RPMI8226 (cell line): ENCODE results near the gene GIGYF1.
"Not testable (repeated sequence)": the region's sequence is repeated elsewhere in the genome, so short reads cannot be mapped to it uniquely, and the experiment has no call there.

ENCODE experiments used
- DNase-seq: peaks from one replicate; pipeline ENCODE4 v3.0.0-alpha.2; 2015

Gene GIGYF1

DNA sequence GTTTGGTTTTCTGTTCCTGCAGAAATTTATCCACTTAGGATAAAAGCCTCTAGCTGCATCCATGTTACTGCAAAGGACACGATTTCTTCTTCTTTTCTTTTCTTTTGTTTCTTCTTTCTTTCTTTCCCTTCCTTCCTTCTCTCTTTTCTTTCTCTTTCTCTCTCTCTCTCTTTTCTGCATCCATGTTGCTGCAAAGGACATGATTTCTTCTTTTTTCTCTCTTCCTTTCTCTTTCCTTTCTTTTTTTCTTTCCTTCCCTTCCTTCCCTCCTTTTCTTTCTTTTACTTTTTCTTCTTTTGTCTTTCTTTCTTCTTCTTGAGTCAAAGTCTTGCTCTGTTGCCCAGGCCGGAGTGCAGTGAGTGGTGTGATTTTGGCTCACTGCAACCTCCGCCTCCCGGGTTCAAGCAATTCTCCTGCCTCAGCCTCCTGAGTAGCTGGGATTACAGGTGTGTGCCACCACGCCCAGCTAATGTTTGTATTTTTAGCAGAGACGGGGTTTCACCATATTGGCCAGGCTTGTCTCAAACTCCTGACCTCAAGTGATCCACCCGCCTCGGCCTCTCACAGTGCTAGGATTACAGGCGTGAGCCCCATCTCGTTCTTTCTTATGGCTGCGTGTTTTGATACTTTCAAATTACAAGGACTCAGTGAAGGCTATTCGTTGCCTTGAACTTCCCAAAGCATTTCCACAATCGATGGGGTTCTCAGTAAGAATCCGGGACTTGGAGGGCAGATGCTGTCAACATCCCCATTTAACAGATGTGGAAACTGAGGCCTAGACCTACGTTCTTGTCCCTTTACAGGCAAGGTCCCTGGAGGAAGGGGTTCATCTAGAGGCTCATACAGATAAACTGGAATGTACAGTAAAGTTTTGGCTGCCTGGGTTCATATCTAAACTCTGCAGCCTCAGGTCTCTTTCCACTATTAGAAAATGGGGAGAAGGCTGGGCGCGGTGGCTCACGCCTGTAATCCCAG lies 22.4 kb downstream of the GIGYF1 start:
- DNase-seq, result no peak

DNA sequence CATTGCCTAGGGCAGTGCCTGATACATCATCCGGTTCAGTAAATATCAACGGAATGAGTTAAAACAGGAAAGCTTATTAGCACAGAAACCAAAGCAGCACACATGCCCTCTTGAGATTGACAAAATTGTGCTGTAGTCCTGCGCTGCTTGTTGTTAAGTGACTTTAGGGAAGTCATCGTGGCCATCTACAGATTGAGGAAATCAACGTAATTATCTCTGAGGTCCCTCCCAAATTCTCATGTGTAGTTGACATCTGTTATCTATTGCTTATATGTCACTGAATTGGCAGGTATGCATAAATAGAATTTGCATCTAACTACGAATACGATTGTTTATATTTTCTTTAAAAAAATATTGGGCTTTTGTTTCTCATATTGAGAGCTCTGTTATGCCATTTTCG lies 24.0 kb downstream of the GIGYF1 start:
- no peak for DNase-seq

DNA sequence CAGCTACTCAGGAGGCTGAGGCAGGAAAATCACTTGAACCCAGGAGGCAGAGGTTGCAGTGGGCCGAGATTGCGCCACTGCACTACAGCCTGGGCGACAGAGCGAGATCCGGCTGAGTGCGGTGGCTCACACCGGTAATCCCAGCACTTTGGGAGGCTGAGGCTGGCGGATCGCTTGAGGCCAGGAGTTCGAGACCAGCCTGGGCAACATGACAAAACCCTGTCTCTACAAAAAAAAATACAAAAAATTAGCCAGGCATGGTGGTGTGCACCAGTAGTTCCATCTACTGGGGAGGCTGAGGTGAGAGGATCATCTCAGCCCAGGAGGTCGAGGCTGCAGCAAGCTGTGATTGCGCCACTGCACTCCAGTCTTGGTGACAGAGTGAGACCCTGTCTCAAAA lies 24.9 kb downstream of the GIGYF1 start:
- not testable (repeated sequence) for DNase-seq

DNA sequence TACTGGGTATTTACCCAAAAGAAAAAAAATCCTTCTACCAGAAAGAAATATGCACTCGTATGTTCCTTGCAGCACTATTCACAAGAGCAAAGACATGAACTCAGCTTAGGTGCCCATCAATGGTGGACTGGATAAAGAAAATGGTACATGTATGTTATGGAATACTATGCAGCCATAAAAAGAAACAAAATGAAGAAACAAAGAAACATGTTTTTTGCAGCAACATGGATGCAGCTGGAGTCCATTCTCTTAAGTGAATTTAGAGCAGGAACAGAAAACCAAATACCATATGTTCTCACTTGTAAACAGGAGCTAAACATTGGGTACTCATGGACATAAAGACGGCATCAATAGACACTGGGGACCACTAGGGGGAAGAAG lies 26.0 kb downstream of the GIGYF1 start:
- DNase-seq, result no peak

DNA sequence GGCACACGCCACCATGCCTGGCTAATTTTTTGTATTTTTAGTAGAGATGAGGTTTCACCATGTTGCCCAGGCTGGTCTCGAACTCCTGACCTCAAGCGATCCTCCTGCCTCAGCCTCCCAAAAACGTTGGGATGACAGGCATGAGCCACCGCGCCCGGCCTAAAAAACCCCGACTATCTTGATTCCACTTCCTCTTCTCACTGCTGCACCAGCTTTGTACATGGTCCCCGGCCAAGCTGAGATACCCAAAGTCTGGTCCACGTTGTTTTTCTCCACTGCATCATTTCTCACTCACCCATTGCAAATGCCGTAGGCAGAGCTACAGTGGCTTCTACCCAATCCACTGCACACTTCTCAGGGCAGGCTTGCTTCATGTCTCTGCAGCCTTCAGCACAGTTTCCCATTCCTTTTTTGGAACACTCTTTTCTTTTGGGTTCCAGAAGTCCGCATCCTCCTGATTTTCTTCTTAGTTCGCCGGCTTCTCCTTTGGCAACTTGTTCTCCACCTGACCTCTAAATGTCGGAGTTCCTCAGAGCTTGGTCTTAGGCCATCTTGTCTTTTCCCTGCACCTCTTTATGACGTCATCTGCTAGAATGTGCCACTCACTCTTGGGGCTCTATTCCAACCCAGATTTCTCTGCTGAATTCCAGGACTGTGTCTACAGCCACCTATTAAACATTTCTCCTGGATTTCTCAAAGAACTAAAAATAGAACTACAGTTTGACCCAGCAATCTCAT lies 26.6 kb downstream of the GIGYF1 start:
- peak; percentile 54 for DNase-seq

DNA sequence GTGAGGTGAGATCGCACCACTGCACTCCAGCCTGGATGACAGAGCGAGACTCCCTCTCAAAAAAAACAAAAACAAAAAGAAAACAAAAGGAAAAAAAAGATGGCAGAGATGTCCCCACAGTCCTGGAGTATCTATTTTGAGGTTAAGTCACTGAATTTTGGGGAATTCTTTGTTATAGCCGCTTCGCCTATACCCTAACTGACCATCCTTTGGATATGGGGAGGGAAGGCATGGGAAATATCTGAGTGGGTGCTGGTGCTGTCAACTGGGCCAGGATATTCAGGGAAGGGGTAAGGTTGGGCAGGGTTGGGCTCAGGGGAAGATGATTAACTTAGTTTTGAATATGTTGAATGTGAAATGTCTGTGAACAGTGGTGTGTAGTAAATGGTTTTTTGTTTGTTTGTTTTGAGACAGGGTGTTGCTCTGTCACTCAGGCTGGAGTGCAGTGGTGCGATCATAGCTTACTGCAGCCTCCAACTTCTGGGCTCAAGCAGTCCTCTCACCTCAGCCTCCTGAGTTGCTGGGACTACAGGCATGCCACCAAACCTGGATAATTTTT lies 28.8 kb downstream of the GIGYF1 start:
- no peak for DNase-seq

DNA sequence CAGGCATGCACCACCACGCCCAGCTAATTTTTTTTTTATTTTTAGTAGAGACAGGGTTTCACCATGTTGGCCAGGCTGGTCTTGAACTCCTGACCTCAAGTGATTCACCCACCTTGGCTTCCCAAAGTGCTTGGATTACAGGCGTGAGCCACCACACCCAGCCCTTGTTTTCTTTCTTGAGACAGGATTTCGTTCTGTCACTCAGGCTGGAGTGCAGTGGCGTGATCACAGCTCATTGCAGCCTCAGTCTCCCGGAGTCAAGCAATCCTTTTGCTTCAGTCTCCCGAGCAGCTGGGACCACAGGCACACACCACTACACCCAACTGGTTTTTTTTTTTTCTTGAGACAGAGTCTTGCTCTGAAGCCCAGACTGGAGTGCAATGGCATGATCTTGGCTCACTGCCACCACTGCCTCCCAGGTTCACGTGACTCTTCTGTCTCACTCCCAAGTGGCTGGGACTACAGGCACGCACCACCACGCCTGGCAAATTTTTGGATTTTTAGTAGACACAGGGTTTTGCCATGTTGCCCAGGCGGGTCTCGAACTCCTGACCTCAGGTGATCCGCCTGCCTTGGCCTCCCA lies 31.8 kb downstream of the GIGYF1 start:
- peak; percentile 43 for DNase-seq

DNA sequence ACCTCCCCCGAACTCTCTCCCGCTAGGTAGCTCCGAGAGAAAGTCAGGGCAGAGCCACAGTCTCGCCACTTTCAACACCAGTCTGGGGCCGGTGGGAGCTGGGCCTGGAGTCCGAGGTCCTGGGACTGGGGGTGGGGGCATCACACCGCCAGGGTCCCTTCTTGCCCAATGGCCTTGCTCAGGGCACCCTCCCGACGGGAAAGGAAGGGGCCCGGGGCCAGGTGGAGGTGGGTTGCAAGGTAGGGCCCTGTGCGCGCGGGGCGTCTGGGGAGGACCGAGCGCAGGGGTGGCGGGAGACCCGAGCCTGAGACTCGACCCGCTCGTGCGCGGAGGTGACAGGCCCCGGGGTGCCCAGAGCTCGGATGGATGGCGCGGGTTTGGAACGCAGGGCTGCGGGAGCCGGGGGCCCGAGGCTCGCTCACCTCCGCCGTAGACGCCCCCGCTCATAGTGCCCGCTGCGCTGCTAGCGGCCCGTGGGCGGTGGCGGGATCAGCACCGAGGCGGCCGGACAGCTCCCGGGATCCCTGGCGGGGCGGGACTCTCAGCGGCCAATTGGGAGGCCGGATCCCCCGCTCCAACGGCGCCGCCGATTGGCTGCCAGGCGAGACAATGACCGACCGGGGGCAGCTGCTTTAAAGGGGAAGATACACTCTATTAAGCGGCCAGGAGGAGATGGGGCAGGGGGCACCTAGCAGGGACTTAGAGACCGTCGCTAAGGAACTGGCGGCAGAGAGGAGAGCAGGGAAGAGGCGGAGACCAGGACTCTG lies 38.0 kb downstream of the GIGYF1 start, which contains the start of gene ACTL6B:
Gene ACTL6B, minus strand, starts transcription at position 541 of the 767 bp plus-strand sequence. Its CDS starts 94 bp downstream, at position 447.
- DNase-seq, result peak; percentile 67

DNA sequence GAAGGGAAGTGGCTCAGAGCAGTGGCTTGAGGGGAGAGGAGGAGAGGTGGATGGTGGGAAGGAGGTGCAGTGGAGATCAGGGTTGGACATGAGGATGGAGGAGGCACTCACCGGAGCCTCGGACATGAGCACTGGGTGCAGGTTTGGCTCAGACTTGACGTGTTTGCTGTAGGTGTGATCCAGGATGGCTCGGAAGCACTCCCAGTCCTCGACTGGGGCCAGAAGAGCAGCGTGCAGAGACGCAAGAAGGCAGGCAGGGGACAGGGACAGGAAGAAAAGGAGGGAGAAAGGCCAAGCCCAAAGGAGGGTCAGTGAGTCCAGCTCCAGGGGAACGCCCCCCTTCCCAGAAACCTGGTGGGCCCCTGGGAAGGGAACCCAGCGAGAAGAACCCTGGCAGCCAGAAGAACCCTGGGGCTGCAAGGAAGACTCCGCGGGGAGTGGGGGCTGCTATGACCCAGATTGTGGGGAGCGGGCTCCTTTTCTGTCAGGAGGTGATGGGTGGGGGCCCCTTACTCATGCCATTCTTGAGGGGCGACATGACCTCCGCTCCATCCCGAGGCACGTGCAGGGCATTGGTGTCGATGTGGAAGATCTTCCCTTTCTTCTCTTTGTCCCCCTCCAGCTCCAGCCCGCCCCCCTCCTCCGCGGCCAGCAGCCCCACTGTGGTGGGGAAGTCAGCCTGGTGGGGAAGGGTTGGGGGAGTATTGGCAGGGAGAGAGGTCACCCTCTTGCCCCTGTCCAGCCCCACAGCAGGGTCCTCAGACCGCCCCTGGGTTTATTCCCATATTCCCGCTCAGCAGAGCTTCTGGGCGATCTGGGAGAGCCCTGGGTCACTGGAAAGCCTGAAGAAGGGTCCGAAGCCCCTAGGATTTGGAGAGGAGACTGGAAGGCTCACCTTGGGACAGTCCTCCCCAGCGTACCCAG lies 38.9 kb downstream of the GIGYF1 start:
- DNase-seq, result no peak

DNA sequence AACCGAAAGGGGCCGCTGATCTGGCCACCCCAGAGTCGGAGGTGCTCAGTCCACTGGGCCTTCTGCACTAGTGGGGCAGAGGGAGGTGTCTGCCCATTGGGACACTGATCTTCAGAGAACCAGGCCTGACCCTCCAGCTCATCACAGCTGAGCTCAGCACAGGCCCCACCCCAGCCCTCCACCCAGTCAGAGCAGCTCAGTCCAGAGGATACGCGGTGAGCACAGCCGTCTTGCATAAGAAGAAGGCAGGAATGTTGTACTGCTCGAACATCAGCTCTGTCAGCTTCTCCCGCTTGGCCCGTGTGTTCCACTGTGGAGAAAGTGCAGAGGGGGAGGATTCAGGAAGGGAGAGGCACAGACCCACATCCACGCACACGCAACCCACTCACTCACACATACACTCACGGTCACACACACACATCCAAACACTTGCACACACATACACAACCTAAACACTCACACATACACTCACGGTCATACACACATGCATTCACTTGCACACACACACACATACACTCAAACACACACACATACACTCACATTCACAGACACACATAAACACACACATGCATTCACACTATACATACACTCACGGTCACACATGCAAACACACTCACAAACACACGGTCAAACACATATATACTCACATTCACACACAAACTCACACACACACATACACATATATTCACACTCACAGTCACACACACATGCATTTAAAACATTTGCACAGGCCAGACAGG lies 44.1 kb downstream of the GIGYF1 start:
- DNase-seq, result no peak

DNA sequence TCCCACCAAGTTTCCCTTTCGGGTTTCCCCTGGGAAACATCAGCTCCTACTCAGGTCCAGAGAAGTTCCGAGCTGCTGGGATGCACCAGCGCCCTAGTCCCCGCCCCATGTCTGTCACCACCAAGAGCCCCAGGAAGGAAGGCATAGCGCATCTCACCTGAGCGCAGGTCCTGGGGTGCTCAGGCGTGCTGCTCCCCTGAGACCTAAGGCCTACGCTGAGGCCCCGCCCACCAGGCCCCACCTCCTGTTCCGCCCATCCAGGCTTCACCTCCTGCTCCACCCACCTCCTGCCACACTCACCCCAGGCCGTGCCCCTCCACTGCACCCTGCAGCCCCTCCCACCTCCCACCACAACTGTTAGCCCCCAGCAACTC lies 51.5 kb downstream of the GIGYF1 start:
- DNase-seq, result peak; percentile 63

DNA sequence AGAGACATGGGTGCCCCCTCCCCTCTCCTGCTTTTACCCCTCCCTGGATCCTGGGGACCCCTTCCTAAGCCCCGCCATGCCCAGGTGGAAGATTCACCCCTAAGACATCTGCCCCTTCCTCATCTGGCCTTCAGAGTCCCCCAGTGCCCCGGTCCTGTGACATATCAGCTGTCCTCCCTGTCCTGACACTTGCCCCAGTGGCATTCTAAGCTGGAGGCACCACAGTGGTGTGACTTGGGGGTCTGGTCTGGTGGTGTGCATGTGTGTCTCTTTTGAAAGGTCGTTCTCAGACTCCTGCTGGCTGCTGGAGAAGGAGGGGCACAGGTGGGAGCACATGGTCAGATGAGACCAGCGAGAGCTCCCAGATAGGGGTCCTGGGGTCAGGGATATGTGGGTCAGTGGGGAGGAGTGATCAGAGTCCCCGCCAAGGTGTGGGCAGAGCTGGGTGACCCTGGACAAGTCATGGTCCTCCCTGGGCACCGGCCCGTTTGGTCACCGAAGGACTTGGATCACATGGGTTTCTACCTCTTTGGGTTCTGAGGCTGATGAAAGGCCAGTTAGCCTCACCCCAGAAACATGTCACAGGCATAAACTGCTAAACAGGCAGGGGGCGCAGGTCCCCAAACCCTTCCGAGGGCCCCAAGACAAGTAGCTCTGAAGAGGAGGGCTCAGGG lies 52.1 kb downstream of the GIGYF1 start:
- no peak for DNase-seq

DNA sequence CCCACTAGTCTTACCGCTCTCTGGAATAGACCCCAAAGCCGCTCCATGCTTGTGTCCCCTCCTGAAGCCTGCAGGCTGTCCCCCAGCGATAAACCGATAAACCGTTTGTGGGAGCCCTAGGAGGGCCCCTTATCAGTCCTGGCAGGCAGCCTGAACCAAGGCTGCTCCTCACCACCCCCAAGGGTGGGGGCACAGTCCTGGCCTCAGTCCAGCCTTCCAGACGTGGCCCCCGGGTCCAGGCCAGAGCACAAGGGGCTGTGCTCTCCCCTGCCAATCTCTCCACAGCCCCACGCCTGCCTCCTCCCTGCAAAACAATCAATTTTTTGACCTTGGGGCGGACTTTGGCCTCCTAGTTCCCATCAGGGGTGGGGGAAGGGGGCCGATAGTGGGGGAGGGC lies 52.6 kb downstream of the GIGYF1 start, which contains the start of gene TFR2:
Gene TFR2, minus strand, starts transcription at position 90 of the 397 bp plus-strand sequence. Its CDS starts 43 bp downstream, at position 47.
- no peak for DNase-seq

DNA sequence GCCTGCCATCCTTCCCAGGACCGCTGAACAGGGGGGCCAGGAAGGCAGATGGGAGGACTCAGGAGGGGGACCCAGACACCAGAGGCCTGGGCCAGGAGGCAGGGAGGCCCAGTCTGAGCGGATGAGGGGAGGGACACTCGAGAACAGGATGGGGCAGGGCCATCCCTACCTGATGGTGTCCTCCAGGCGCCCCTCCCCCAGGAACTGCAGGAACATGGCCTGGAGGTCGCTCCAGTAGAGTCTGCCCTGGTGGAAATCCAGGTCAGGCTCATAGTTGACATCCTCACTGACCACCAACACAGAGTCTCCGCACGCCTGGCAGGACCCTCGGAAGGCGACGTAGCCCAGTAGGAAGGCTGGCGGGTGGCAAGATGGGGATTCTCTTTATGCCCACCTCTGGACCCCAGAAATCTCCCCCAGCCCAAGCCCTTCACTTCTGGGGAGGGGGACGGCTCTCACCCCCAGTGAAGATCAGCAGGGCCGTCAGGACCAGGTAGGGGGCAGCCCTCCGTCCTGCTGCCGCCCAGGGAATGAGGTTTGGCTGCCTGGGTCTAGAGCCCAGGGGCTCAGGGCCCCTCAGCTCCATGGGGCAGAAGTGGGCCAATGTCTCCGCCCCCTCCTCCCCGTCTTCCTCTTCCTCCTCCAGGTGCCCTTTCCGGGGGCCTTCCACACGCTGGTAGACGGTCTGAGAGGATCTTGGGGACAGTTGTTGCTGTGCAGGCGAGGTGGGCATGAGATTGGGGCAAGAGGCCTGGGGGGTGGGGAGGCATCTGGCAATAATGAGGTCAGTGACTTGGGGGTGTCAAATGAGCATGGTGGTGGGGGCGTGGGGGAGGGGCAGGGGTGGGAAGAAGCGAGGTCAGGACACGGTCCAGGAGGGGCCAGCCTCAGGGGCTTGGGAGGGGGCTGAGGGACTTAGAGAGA lies 53.3 kb downstream of the GIGYF1 start:
- DNase-seq, result no peak

DNA sequence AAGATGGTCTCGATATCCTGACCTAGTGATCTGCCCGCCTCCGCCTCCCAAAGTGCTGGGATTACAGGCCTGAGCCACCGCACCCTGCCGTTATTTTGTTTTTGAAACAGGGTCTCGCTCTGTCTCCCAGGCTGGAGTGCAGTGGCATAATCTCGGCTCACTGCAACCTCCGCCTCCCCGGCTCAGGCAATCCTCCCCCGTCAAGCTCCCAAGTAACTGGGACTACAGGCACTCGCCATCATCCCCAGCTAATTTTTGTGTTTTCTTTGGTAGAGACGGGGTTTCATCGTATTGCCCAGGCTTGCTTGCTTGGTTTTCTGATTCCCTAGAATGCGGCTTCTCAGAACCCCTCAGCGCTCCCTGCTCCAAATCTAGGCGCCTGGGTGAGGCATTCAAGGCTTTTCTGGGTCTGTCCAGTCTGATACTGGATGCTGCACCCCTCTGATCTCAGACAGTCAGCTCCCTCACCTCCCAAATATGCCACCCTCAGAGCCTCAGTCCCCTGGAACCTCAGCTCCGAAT lies 54.0 kb downstream of the GIGYF1 start:
- no peak for DNase-seq

DNA sequence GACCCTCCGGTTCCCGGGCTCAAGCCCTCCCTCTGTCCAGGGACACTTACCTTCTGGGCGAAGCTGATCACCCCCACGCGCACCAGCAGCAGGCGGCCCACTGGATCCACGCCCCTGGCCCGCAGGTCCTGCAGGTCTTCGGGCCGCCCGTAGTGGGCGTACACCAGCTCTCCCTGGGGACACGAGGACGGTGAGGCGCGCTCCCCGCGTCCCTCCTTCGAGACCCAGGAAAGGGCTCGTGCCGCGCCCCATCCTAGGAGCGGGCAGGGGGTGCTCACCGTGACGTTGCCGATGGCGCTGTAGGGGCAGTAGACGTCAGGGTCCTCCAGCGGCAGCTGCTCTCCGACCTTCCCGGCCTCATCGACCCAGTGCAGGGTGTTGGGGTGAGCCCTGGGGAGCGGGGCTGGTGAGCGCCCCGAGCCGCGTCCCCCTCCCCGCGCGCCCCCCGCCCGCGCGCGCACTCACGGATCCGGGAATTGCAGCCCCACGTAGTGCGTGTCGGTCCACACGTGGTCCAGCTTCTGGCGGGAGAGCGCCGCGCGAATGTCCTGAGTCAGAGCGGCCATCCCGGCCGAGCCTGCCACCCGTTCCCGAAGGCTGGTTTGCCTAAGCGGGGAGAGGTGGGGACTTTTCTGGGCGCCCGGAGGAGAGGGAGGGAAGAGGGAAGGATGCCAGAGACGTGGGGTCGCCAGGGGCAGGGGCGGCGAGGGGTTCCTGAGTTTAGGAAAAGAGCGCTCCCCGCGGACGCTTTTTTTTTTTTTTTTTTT lies 60.9 kb downstream of the GIGYF1 start:
- DNase-seq, result peak; percentile 78

DNA sequence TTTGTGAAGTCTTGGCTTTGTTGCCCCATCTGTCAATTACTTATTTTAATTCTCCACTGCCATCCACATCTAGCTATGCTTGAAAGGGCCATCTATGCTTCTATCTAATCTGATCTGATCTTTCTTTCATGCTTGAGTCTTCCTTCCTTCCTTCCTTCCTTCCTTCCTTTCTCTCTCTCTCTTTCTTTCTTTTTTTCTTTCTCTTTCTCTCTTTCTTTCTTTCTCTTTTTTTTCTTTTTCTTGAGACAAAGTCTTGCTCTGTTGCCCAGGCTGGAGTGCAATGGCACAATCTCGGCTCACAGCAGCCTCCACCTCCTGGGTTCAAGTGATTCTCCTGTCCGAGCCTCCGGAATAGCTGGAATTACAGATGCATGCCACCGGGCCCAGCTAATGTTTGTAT lies 64.0 kb downstream of the GIGYF1 start:
- no peak for DNase-seq
